ENCODE results near the gene FKBP15. TPM values are rescaled to one million over a fixed set of nuclear protein-coding genes. Genes with fewer than 3 reads are reported as not detected.
A peak's percentile ranks its signal among the peaks of the same experiment; 100 is the strongest.

The FKBP15 gene
- total RNA-seq, 1 donor from 2014 or later, result 24.4 TPM

DNA sequence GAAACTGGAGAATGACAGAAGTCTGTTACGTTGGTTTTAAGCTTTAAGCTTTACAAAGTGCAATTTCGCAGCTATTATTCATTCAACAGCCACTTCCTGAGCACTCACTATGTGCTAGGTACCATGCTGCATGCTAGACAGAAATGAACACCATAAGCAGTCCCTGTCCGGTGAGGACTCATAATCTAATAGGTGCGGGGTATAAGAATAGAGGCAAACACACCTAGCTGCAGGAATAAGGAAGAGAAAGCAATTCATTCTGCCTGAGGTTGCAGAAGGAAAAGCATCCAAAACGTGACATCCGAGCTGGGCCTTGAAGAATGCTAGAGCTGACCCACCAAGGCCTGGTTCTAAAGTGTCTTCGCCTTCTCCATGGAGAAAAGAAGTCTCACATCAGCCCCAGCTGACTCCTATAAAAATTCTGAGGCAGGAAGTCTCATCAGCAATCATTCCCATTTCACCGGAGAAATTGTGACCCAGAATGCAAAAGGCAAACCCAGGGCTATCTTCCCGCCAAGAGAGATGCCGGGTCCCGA, 542 bp downstream of the FKBP15 start:
- H3K27me3 ChIP-seq, result no peaks in the 10 kb centered on the region
- H3K9me3 ChIP-seq, result no peaks in the 10 kb centered on the region
- no peak for DNase-seq (ENCODE audit: low spot score in 2 of 2)
- no peaks in the 10 kb centered on the region for H3K36me3 ChIP-seq
- H3K27ac ChIP-seq, result peak overlapping the region; percentile 79 to 85
- TF ChIP-seq, protein P1, sequence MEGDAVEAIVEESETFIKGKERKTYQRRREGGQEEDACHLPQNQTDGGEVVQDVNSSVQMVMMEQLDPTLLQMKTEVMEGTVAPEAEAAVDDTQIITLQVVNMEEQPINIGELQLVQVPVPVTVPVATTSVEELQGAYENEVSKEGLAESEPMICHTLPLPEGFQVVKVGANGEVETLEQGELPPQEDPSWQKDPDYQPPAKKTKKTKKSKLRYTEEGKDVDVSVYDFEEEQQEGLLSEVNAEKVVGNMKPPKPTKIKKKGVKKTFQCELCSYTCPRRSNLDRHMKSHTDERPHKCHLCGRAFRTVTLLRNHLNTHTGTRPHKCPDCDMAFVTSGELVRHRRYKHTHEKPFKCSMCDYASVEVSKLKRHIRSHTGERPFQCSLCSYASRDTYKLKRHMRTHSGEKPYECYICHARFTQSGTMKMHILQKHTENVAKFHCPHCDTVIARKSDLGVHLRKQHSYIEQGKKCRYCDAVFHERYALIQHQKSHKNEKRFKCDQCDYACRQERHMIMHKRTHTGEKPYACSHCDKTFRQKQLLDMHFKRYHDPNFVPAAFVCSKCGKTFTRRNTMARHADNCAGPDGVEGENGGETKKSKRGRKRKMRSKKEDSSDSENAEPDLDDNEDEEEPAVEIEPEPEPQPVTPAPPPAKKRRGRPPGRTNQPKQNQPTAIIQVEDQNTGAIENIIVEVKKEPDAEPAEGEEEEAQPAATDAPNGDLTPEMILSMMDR (IDR thresholded peaks at IDR 0.05), result no peak
- intact Hi-C loops (cut with DNase I), result loop anchor here (1.0 to 5.0 kb wide), 4 partner anchors 55 to 503 kb away; partner anchors contain the start of genes ALAD, CDC26, INIP and PRPF4
- peaks cover 10 to 19% of the 10 kb centered on the region in 2 donors for H3K4me1 ChIP-seq
- H3K4me3 ChIP-seq, result peak overlapping the region; percentile 92 to 99

DNA sequence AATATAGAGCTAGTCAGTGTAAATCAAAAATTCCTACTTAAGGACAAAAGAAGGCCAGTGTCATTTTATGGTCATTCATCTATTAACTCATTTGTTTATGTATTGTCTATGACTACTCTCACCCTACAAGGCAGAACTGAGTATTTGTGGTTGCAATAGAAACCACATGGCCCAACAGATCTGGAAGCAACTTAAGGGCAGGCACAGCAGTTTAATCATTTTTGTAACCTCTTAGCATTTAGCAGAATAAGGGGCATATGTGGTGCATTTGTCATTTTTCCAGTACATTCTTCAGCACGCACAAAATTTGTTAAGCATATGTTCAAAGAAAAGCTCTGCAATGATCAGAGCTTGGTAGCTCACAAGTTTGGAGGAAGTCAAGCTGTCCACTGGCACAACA, 1.1 kb downstream of the FKBP15 start:
- TF ChIP-seq, protein P1 (IDR thresholded peaks at IDR 0.05), result no peak
- intact Hi-C loops (cut with DNase I), result loop anchor here (2.0 to 5.0 kb wide), 3 partner anchors 69 to 503 kb away; partner anchors contain the start of genes ALAD, INIP and SLC31A2

DNA sequence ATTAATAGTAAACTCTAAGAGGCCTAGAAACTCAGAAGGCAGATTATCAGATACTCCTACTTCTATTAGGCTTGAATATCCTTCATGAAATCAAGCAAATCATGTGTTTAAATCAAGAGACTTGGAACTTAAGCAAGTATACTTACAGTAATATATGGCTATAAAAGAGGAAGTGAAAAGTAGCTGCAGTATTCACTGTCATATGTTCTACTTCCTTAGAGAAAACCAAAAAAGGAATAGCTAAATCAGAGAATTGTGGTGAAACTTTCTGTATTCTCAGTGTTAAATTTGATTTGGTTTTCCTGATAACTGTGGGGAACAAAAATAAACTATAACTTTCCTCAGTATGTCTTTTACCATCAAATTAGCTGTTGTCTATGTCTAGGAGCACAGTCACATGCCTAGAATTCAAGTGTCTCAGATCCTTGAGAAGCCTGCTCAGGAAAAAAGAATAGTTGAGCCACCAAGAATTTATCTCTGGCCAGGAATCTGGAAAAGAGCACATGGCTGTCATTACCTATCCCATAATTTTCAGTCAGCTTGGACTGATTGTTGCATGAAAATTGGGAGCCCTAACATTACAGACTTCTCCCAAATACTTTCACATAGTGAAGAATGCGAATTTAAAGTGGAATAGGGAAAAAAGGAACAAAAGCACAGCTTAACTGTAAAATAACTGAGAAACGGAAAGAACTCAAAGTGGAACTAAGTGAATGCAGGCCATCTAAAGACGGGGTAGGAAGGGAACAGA, 1.7 kb downstream of the FKBP15 start:
- H3K4me3 ChIP-seq, result peak overlapping the region; percentile 92 to 99
- H3K27ac ChIP-seq, result peak overlapping the region; percentile 21 to 34
- TF ChIP-seq, protein P1 (IDR thresholded peaks at IDR 0.05), result no peak

More for the DNA sequence above, 1.1 kb downstream of the FKBP15 start:
- peak overlapping the region in 1 of 2 donors; percentile 85 for H3K27ac ChIP-seq
- H3K36me3 ChIP-seq, result no peaks in the 10 kb centered on the region
- no peak for DNase-seq (ENCODE audit: low spot score in 2 of 2)
- H3K27me3 ChIP-seq, result no peaks in the 10 kb centered on the region
- no peaks in the 10 kb centered on the region for H3K9me3 ChIP-seq
- peaks cover 10 to 19% of the 10 kb centered on the region in 2 donors for H3K4me1 ChIP-seq
- peak overlapping the region; percentile 92 to 99 for H3K4me3 ChIP-seq

DNA sequence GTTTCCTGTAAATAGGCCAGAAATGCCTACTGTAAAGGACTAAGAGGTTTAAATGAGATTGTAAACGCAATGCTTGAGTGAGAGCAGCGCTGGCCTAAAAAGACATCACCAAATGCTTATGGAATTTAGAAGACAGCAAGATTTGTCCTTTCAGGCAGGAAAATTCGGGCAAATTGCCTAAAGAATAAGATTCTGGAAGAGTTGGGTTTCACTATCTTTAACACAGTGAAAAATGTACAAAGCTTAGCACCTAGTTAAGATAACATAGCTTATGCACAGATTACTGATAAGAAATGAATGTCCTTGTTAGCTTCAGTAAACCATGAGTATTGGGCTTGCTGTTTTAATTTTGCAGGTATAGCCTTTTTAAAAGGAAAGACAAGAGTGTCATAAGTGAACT, 4.7 kb downstream of the FKBP15 start:
- no peaks in the 10 kb centered on the region for H3K9me3 ChIP-seq
- intact Hi-C loops (cut with DNase I), result no loop called here
- no peak overlapping the region for H3K4me3 ChIP-seq
- no peak for DNase-seq (ENCODE audit: low spot score in 2 of 2)
- peaks cover 6 to 16% of the 10 kb centered on the region in 2 donors for H3K4me1 ChIP-seq
- H3K27me3 ChIP-seq, result no peaks in the 10 kb centered on the region
- no peak overlapping the region for H3K27ac ChIP-seq
- TF ChIP-seq, protein P1 (IDR thresholded peaks at IDR 0.05), result no peak
- H3K36me3 ChIP-seq, result no peaks in the 10 kb centered on the region

More for the DNA sequence above, 1.7 kb downstream of the FKBP15 start:
- DNase-seq (ENCODE audit: low spot score in 2 of 2), result no peak
- peaks cover 10 to 19% of the 10 kb centered on the region in 2 donors for H3K4me1 ChIP-seq
- H3K9me3 ChIP-seq, result no peaks in the 10 kb centered on the region
- intact Hi-C loops (cut with DNase I), result no loop called here
- no peaks in the 10 kb centered on the region for H3K27me3 ChIP-seq
- H3K36me3 ChIP-seq, result no peaks in the 10 kb centered on the region

DNA sequence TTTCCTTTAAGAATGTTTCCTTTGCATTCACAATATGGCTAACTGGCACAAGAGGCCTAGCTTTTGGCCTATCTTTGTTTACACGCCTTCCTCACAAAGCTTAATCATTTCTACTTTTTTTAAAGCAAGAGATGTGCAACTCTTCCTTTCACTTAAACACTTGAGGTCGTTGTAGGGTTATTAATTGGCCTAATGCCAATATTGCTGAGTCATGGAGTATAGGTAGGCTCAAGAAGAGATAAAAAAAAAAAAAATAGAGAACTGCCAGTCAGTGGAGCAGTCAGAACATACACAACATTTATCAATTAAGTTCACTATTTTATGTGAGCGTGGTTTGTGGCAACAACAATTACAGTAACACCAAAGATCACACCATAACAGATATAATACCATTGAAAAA, 5.9 kb downstream of the FKBP15 start:
- Histone ChIP-seq H3K36me3 (peaks cover 4 to 12% of the 10 kb centered on the region in 2 donors), H3K27me3 (no peaks in the 10 kb centered on the region), H3K27ac (no peak overlapping the region), H3K9me3 (no peaks in the 10 kb centered on the region), H3K4me3 (no peak overlapping the region), H3K4me1 (peaks cover 2 to 11% of the 10 kb centered on the region in 2 donors)
- no peak for DNase-seq (ENCODE audit: low spot score in 2 of 2)
- intact Hi-C loops (cut with DNase I), result no loop called here
- TF ChIP-seq, protein P1 (IDR thresholded peaks at IDR 0.05), result no peak

Measured in ascending aorta (tissue), 2 donors.